Memory B cell (primary cell): ENCODE measurements around the gene MYOD1.

Experiments
- ATAC-seq: fragments of 150-1000 bp; cut with Tn5 transposase; 2 replicates; pipeline ENCODE4 v1.10.0; 2021; ENCODE audit warnings: low read depth, mild to moderate bottlenecking, moderate library complexity
- DNase-seq, 2 donors: peaks; one replicate each; pipeline ENCODE4 v3.0.0; 2022; ENCODE audit warnings: low spot score in 2 of 2
- H3K27ac Mint-ChIP-seq: one replicate; pipeline ENCODE4 v1.8.0; 2022; ENCODE audit warnings: mild to moderate bottlenecking, moderate library complexity, mixed read lengths
- H3K27me3 Mint-ChIP-seq: one replicate; pipeline ENCODE4 v1.8.0; 2022; ENCODE audit warnings: mixed read lengths
- H3K36me3 Mint-ChIP-seq: one replicate; pipeline ENCODE4 v1.8.0; 2022; ENCODE audit warnings: mild to moderate bottlenecking, mixed read lengths
- H3K4me1 Mint-ChIP-seq: one replicate; pipeline ENCODE4 v1.8.0; 2022; ENCODE audit warnings: mixed read lengths
- H3K4me3 Mint-ChIP-seq: one replicate; pipeline ENCODE4 v1.8.0; 2022; ENCODE audit warnings: mild to moderate bottlenecking, moderate library complexity, mixed read lengths
- H3K9me3 Mint-ChIP-seq: one replicate; pipeline ENCODE4 v1.8.0; 2022; ENCODE audit warnings: mixed read lengths

Gene MYOD1

GRCh38 chr11:17695454-17696441, 23.6 kb upstream of the MYOD1 start:
- Mint-ChIP-seq H3K9me3 (no peaks in the 10 kb centered on the region), H3K36me3 (no peaks in the 10 kb centered on the region), H3K27ac (no peak overlapping the region), H3K4me1 (peaks cover 3% of the 10 kb centered on the region), H3K4me3 (no peak overlapping the region), H3K27me3 (peaks cover 25% of the 10 kb centered on the region)
- DNase-seq (no peak), ATAC-seq (no peak)

DNA sequence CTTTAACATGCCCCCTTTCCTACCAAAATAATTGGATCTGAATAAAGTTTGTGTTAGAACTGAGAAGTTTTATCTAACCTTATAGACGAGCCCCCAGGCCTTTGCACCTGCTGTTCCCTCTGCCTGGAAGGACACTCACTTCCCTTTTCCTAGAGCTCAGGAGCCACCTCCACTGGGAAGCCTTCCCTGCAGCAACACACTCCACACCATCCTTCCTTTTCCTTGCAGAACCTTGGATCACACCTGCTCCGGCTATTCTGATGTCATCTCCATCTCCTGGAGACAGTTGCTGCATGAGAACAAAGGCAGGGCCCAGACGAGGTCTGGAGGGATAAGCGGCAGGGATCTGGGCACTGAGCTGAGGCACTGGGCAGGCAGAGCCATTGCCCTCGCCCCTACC, 22.6 kb upstream of the MYOD1 start:
- DNase-seq: no peak
- Mint-ChIP-seq H3K9me3 (no peaks in the 10 kb centered on the region), H3K4me3 (no peak overlapping the region), H3K4me1 (peaks cover 3% of the 10 kb centered on the region), H3K36me3 (no peaks in the 10 kb centered on the region), H3K27me3 (peaks cover 25% of the 10 kb centered on the region), H3K27ac (no peak overlapping the region)
- no peak for ATAC-seq

DNA sequence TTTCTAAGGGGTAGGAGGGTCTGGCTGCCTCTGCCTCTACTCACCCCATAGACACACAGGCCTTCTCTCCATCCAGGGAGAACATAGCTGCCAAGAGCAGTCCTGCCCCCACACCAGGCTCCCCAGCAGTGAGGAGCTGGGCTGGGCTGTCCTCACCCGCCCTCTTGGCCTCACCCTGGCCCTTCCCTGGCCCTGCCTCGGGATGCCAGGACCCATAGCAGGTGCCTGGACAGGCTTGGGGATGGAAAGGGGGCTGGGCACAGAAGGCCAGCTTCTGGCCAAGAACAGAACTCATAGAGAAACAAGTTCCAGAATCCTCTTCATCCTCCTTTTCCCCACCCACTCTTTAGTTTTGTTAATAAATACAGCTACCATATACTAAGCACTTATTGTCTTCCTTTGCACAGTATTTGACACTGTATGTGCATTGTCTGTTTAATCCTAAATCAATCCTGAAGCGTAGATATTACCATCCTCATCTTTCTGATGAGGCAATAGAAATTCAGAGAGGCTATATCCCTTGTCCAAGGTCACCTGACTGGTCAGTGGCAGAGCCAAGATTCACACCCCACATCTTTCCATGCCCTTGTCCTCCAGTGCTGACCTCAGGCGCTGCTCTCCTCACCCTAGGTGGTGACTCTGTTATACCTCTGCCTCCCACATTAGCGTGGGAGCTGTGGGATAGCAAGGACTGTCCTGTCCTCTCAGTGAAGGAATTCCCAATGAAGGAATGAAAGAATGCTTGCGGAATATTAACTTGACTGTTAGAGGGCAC, 22.0 kb upstream of the MYOD1 start:
- H3K4me3 Mint-ChIP-seq: no peak overlapping the region
- ATAC-seq (no peak), DNase-seq (no peak)
- no peaks in the 10 kb centered on the region for H3K9me3 Mint-ChIP-seq
- peaks cover 3% of the 10 kb centered on the region for H3K4me1 Mint-ChIP-seq
- H3K27me3 Mint-ChIP-seq: peaks cover 23% of the 10 kb centered on the region
- H3K36me3 Mint-ChIP-seq: no peaks in the 10 kb centered on the region
- H3K27ac Mint-ChIP-seq: no peak overlapping the region

DNA sequence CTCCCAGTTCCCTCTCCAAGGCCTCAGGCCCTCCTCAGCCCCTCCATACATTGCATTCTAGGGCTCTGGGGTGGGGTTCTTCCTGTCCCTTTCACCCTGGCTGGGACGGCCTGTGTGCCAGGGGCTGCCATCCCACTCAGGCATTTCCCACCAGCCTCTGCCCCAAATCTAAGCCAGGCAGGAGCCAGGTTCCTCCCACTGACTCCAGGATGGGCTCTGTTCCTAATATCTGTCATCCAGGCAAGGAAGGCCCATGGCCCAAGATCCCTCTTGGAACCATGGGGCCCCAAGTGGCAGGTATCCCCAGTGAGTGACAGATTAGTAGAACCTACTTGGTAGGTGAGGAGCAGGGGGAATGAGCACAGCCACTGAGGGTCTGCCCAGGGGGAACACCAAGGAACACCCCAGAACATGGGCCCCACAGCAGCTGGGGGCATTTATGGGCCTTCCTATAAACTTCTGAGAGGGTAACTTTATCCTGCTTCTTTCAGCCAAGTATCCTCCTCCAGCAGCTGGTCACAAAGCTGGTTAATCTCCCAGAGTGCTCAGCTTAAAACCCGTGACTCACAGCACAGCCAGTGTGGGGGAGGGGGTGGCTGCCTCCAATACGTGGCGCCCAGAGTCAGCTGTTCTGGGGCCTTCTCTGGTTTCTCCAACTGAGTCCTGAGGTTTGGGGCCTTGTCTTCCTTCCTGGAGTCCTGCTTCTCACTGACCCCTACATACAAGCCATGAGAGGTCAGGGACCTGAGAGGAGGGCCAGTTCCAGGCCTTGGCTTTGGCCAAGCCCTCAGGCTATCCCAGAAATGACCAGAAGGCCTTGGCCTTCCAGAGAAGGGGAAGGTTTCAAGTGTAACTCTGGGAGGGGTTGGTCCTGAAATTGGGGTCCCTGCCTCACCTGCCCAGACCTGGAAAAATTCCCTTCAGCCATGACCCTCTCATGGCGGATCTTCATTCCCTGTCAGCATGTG, 19.9 kb upstream of the MYOD1 start:
- DNase-seq (no peak), ATAC-seq (no peak)
- H3K4me1 Mint-ChIP-seq: peaks cover 3% of the 10 kb centered on the region
- H3K27ac Mint-ChIP-seq: no peak overlapping the region
- no peaks in the 10 kb centered on the region for H3K36me3 Mint-ChIP-seq
- H3K9me3 Mint-ChIP-seq: peaks cover 8% of the 10 kb centered on the region
- no peak overlapping the region for H3K4me3 Mint-ChIP-seq
- peaks cover 22% of the 10 kb centered on the region for H3K27me3 Mint-ChIP-seq

DNA sequence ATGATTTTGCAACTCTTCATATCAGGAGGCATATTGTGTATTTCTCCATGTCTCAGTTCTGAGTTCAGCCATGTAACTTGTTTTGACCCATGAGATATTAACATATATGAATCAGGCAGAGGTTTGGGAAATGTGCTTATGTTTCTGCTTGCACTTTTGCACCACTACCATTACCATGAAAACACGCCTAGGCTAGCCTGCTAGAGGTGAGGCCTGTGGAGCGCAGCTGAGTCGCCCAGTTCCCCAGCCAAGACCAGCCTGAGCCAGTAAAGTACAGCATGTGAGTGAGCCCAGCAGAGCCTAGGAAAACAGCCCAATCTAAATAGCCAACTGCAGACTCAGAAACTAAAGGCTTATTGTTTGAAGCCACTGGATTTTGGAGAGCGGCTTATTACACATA, 18.4 kb upstream of the MYOD1 start:
- Mint-ChIP-seq H3K27ac (no peak overlapping the region), H3K4me3 (no peak overlapping the region), H3K36me3 (no peaks in the 10 kb centered on the region), H3K4me1 (no peaks in the 10 kb centered on the region), H3K27me3 (peaks cover 20% of the 10 kb centered on the region), H3K9me3 (peaks cover 8% of the 10 kb centered on the region)
- ATAC-seq (no peak), DNase-seq (no peak)

DNA sequence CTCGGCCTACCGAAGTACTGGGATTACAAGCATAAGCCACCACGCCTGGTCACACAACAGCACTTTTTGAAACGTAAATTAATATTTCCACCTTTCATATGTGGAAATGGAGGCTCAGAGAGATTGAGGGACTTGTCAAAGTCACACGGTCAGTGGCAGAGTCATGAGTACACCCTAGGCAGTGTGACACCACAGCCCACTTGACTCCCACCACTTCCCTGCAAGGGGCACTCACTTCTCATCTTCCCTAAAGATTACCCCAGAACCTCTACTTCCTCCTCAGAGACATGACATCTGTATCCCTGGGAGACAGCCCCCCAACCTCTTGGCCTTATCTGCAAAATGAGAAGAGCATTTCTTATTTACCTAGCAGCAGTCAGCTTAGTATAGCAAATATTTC, 16.5 kb upstream of the MYOD1 start:
- no peaks in the 10 kb centered on the region for H3K4me1 Mint-ChIP-seq
- no peak for DNase-seq
- no peak for ATAC-seq
- H3K27me3 Mint-ChIP-seq: peaks cover 16% of the 10 kb centered on the region
- no peak overlapping the region for H3K4me3 Mint-ChIP-seq
- H3K9me3 Mint-ChIP-seq: peaks cover 8% of the 10 kb centered on the region
- no peaks in the 10 kb centered on the region for H3K36me3 Mint-ChIP-seq
- no peak overlapping the region for H3K27ac Mint-ChIP-seq

GRCh38 chr11:17703951-17704350, 15.4 kb upstream of the MYOD1 start:
- no peaks in the 10 kb centered on the region for H3K4me1 Mint-ChIP-seq
- DNase-seq (no peak), ATAC-seq (no peak)
- no peak overlapping the region for H3K4me3 Mint-ChIP-seq
- H3K27ac Mint-ChIP-seq: no peak overlapping the region
- H3K27me3 Mint-ChIP-seq: peaks cover 16% of the 10 kb centered on the region
- H3K9me3 Mint-ChIP-seq: peaks cover 8% of the 10 kb centered on the region
- no peaks in the 10 kb centered on the region for H3K36me3 Mint-ChIP-seq

DNA sequence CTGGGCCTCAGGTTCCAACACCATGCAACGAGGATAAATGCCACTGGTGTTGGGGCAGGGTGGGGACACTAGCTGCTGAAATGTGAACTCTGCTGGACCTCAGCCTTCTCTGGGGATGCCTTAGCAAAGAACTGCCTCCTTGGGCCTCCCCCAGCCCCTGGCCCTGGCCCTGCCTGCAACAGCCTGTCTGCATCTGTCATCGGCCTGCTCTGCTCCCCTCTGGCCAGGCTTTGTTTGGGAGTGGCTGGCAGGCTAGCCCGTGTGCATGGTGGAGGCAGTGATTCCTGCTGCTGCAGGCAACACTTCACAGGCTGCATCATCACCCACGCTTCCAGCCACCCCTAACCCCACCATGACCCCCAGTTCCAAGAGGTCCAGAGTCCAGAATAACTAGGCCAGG, 11.5 kb upstream of the MYOD1 start:
- ATAC-seq (no peak), DNase-seq (no peak)
- H3K4me3 Mint-ChIP-seq: no peak overlapping the region
- H3K9me3 Mint-ChIP-seq: peaks cover 8% of the 10 kb centered on the region
- no peaks in the 10 kb centered on the region for H3K4me1 Mint-ChIP-seq
- peaks cover 14% of the 10 kb centered on the region for H3K27me3 Mint-ChIP-seq
- H3K36me3 Mint-ChIP-seq: no peaks in the 10 kb centered on the region
- H3K27ac Mint-ChIP-seq: no peak overlapping the region

GRCh38 chr11:17711836-17712235, 7.5 kb upstream of the MYOD1 start:
- H3K36me3 Mint-ChIP-seq: no peaks in the 10 kb centered on the region
- no peak for DNase-seq
- no peaks in the 10 kb centered on the region for H3K4me1 Mint-ChIP-seq
- ATAC-seq: no peak
- no peak overlapping the region for H3K27ac Mint-ChIP-seq
- no peaks in the 10 kb centered on the region for H3K9me3 Mint-ChIP-seq
- H3K4me3 Mint-ChIP-seq: no peak overlapping the region
- peaks cover 7% of the 10 kb centered on the region for H3K27me3 Mint-ChIP-seq

DNA sequence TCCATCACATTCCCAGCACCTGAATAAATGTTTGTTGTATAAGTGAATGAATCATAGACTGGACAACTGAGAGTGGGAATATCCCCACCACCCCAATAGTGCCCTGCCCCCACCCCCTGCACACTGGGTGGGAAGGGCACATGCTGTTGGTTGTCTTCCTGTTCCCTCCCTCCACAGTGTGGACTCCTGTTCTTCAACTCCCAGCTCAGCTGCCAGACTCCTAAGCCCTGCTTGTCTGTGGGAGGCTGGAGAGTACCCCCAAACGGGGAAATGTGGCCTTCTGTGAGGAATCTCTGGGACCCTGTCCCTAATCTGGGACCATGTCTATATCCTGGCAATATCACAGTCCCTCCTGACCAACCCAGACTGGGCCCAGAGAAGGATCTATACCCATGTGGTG, 5.5 kb upstream of the MYOD1 start:
- Mint-ChIP-seq H3K36me3 (no peaks in the 10 kb centered on the region), H3K27ac (no peak overlapping the region), H3K9me3 (no peaks in the 10 kb centered on the region), H3K4me1 (no peaks in the 10 kb centered on the region), H3K4me3 (no peak overlapping the region), H3K27me3 (peaks cover 5% of the 10 kb centered on the region)
- no peak for ATAC-seq
- DNase-seq: no peak

DNA sequence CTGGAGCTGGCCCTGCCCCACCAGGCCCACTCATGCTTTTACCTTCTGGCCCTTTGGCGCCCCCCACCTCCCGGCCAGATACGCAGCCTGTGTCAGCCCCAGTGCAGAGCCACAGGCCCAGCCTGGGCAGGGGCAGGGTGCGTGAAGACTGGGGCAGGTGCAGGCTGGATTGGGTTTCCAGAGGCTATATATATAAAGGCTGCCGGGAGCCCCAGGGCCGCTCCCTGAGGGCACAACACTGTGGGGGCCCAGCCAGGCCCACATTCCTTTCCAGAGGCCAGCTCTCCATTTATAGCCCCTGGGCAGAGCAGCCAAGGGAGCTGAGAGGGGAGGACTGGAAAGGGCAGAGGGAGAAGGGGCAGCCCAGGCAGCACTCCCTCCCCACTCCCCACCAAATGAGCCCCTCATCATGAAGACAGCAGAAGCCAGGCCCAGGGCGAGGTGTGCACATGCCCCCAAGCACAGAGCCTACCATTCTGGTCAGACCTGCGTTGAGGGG, 5.0 kb upstream of the MYOD1 start:
- Mint-ChIP-seq H3K4me1 (no peaks in the 10 kb centered on the region), H3K27ac (no peak overlapping the region), H3K4me3 (no peak overlapping the region), H3K9me3 (no peaks in the 10 kb centered on the region), H3K36me3 (no peaks in the 10 kb centered on the region), H3K27me3 (peaks cover 7% of the 10 kb centered on the region)
- no peak for ATAC-seq
- DNase-seq: no peak

GRCh38 chr11:17714870-17715269, 4.5 kb upstream of the MYOD1 start:
- DNase-seq (no peak), ATAC-seq (no peak)
- H3K27ac Mint-ChIP-seq: no peak overlapping the region
- no peaks in the 10 kb centered on the region for H3K36me3 Mint-ChIP-seq
- no peak overlapping the region for H3K4me3 Mint-ChIP-seq
- H3K9me3 Mint-ChIP-seq: no peaks in the 10 kb centered on the region
- peaks cover 7% of the 10 kb centered on the region for H3K27me3 Mint-ChIP-seq
- H3K4me1 Mint-ChIP-seq: no peaks in the 10 kb centered on the region

DNA sequence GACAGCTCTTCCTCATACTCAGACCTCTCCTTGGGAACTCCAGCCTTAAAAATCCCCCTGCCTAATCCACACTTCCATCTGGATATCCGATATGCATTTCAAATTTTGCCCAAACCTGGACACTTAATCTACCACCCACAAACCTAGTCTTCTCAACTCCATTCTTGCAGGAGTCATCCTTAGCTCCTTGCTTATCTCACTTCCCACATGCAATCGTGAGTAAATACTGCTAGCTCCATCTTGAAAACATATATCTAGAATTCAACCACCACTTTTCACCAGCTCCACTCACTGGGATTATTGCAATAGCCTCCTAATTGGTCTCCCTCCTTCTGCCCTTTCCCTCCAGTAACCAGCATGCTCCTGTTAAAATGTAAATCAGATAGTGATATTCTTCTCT, 2.6 kb upstream of the MYOD1 start:
- H3K4me1 Mint-ChIP-seq: no peaks in the 10 kb centered on the region
- no peaks in the 10 kb centered on the region for H3K9me3 Mint-ChIP-seq
- no peaks in the 10 kb centered on the region for H3K36me3 Mint-ChIP-seq
- DNase-seq (no peak), ATAC-seq (no peak)
- H3K4me3 Mint-ChIP-seq: no peak overlapping the region
- H3K27ac Mint-ChIP-seq: no peak overlapping the region
- peaks cover 7% of the 10 kb centered on the region for H3K27me3 Mint-ChIP-seq
